MCF 10A (cell line): ENCODE measurements around the gene GMPPA. TPM values are rescaled to one million over a fixed set of nuclear protein-coding genes. Genes with fewer than 3 reads are reported as not detected.

Source experiments
- BruUV-seq: library from RNA; stranded (reverse); fragments of 400-500 nt; replicated peaks from 2 replicates; lab custom pipeline; 2021; lab: Mats Ljungman, UMichigan
- CTCF ChIA-PET: fragments of 300-600 bp; sonication (Branson Sonifier 250); formaldehyde crosslinking; extraction: SDS; loops from one replicate; lab custom pipeline; 2021; ENCODE audit warnings: antibody characterized with exemption, inconsistent platforms; lab: Yijun Ruan, JAX
- POLR2A ChIA-PET: fragments of 300-600, 350-650 bp; sonication (Branson Sonifier 250); formaldehyde crosslinking; extraction: SDS; loops from one replicate; lab custom pipeline; 2020; ENCODE audit warnings: antibody characterized with exemption, inconsistent platforms; lab: Yijun Ruan, JAX
- DNase-seq: peaks from one replicate; pipeline ENCODE4 v3.0.0-alpha.2; 2018; ENCODE audit not compliant: unreplicated experiment
- H3K27ac Mint-ChIP-seq: one replicate; pipeline ENCODE4 v1.8.0; 2022; ENCODE audit warnings: mild to moderate bottlenecking, low read depth, mixed read lengths; ENCODE audit not compliant: unreplicated experiment
- H3K27me3 Mint-ChIP-seq: one replicate; pipeline ENCODE4 v1.8.0; 2022; ENCODE audit warnings: mixed read lengths; ENCODE audit not compliant: insufficient read depth, unreplicated experiment
- H3K36me3 Mint-ChIP-seq: one replicate; pipeline ENCODE4 v1.8.0; 2022; ENCODE audit warnings: mild to moderate bottlenecking, moderate library complexity, mixed read lengths; ENCODE audit not compliant: insufficient read depth, unreplicated experiment
- H3K4me1 Mint-ChIP-seq: one replicate; pipeline ENCODE4 v1.8.0; 2022; ENCODE audit warnings: mixed read lengths; ENCODE audit not compliant: insufficient read depth, unreplicated experiment
- H3K4me3 Mint-ChIP-seq: one replicate; pipeline ENCODE4 v1.8.0; 2022; ENCODE audit warnings: mild to moderate bottlenecking, moderate library complexity, mixed read lengths; ENCODE audit not compliant: unreplicated experiment
- H3K9me3 Mint-ChIP-seq: one replicate; pipeline ENCODE4 v1.8.0; 2022; ENCODE audit warnings: mixed read lengths; ENCODE audit not compliant: unreplicated experiment
- CTCF ChIP-seq: fragments of 200-600 bp; IDR thresholded peaks from one replicate; pipeline ENCODE4 v1.8.0; 2022; ENCODE audit warnings: antibody characterized with exemption, mild to moderate bottlenecking; ENCODE audit not compliant: unreplicated experiment
- intact Hi-C: fragments of 100-400 bp; cut with micrococcal nuclease; formaldehyde crosslinking; loops from 2 replicates; pipeline ENCODE4 v1.14.1; 2022
- total RNA-seq: library from RNA; stranded (reverse); gene quantifications from 2 replicates; pipeline ENCODE4 v1.2.3, GENCODE V29; 2022

GMPPA gene
- total RNA-seq, 1 experiment from 2014 or later: 70.7 TPM

GRCh38 chr2:219542931-219543595 lies 44.4 kb downstream of the GMPPA start:
- BruUV-seq: no TSS peak
- peaks cover 12% of the 10 kb centered on the region for H3K4me1 Mint-ChIP-seq
- peak; percentile 38 for DNase-seq
- ChIA-PET POLR2A (interaction anchor here (0.6 to 4.2 kb wide), 22 partner anchors 9 to 731 kb away, joined by 3 to 55 read pairs (median 5); partner anchors contain the start of genes CNPPD1, DNAJB2, GMPPA and INHA), CTCF (interaction anchor here (0.6 to 4.9 kb wide), 10 partner anchors 12 to 164 kb away, joined by 3 to 42 read pairs (median 4); no protein-coding TSS in a partner anchor)
- no peaks in the 10 kb centered on the region for H3K27me3 Mint-ChIP-seq
- H3K4me3 Mint-ChIP-seq: peak overlapping the region; percentile 75
- H3K36me3 Mint-ChIP-seq: peaks cover 30% of the 10 kb centered on the region
- intact Hi-C loops: loop anchor here (1.0 kb wide), 1 partner anchor 142 kb away; no protein-coding TSS in a partner anchor
- no peaks in the 10 kb centered on the region for H3K9me3 Mint-ChIP-seq
- H3K27ac Mint-ChIP-seq: peak overlapping the region; percentile 57
- no peak for TF ChIP-seq CTCF

- peaks cover 25% of the 10 kb centered on the region for H3K36me3 Mint-ChIP-seq
- no peaks in the 10 kb centered on the region for H3K27me3 Mint-ChIP-seq
- peak; percentile 98 for DNase-seq
- peak within 1 kb of the TSS; percentile 75 for H3K4me3 Mint-ChIP-seq
- ChIA-PET POLR2A (interaction anchor here (0.6 to 4.2 kb wide), 25 partner anchors 9 to 367 kb away, joined by 3 to 55 read pairs (median 4); partner anchors contain the start of genes CNPPD1, DNAJB2, GMPPA and INHA), CTCF (interaction anchor here (0.6 to 4.9 kb wide), 8 partner anchors 13 to 146 kb away, joined by 3 to 39 read pairs (median 4); no protein-coding TSS in a partner anchor)
- peaks cover 12% of the 10 kb centered on the region for H3K4me1 Mint-ChIP-seq
- no peaks in the 10 kb centered on the region for H3K9me3 Mint-ChIP-seq
- BruUV-seq: no TSS peak
- no peak for TF ChIP-seq CTCF
- intact Hi-C loops: loop anchor here (1.0 kb wide), 1 partner anchor 142 kb away; no protein-coding TSS in a partner anchor
- peak within 1 kb of the TSS; percentile 57 for H3K27ac Mint-ChIP-seq
These were observed 45.1 kb downstream of the GMPPA start, which contains the start of the genes CHPF and TMEM198 for GRCh38 chr2:219543596-219544358. Gene CHPF, minus strand, starts transcription at chr2:219543809. Its CDS starts 271 bp downstream, at chr2:219543538. Gene TMEM198, plus strand, starts transcription at chr2:219544028. Its CDS starts 700 bp downstream, at chr2:219544728.

GRCh38 chr2:219544567-219544966 lies 45.9 kb downstream of the GMPPA start:
- H3K27ac Mint-ChIP-seq: no peak overlapping the region
- peak overlapping the region; percentile 75 for H3K4me3 Mint-ChIP-seq
- intact Hi-C loops: no loop called here
- BruUV-seq: no TSS peak
- no peak for DNase-seq
- no peaks in the 10 kb centered on the region for H3K9me3 Mint-ChIP-seq
- TF ChIP-seq CTCF: no peak
- peaks cover 12% of the 10 kb centered on the region for H3K4me1 Mint-ChIP-seq
- ChIA-PET POLR2A (interaction anchor here (0.7 to 4.2 kb wide), 9 partner anchors 27 to 266 kb away, joined by 3 to 55 read pairs (median 5); partner anchors contain the start of genes DNAJB2, INHA, OBSL1 and STK11IP), CTCF (interaction anchor here (0.6 to 3.0 kb wide), 5 partner anchors 14 to 160 kb away, joined by 3 to 22 read pairs (median 4); no protein-coding TSS in a partner anchor)
- peaks cover 18% of the 10 kb centered on the region for H3K36me3 Mint-ChIP-seq
- no peaks in the 10 kb centered on the region for H3K27me3 Mint-ChIP-seq
